LNCaP clone FGC (cell line): ENCODE results near the gene MAST1.
A peak's percentile ranks its signal among the peaks of the same experiment; 100 is the strongest.

Experiments used
- DNase-seq: peaks from one replicate; pipeline ENCODE4 v3.0.0-alpha.2; 2011; ENCODE audit warnings: low read depth
- H3K4me3 ChIP-seq: 2 replicates; pipeline ENCODE4 v1.5.1; 2011; ENCODE audit warnings: mild to moderate bottlenecking, low read depth, low read length, control low read depth
- TF ChIP-seq, protein P1 (sequence below): IDR thresholded peaks from 2 replicates; pipeline ENCODE4 v1.5.1; 2012; ENCODE audit warnings: mild to moderate bottlenecking; ENCODE audit not compliant: control insufficient read depth, insufficient read depth; ENCODE audit errors: extremely low read depth

The MAST1 gene

DNA sequence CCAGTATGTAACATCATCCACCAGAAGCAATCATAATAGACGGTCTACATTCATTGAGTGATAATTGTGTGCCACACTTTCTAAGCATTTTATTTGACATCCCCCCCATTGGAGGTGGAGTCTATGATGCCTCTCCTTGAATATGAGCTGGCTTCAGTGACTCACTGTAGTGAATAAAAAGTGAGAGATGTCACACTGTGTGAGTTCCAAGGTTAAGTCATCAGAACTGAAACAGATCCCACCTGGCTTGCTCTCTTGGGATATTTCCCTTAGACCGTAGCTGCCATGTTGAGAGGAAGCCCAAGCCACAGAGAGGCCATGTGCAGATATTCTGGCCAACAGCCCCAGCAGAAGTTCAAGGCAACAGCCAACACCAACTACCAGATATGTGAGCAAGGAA lies 16.6 kb upstream of the MAST1 start:
- no peak overlapping the region for H3K4me3 ChIP-seq
- no peak for DNase-seq
- TF ChIP-seq, protein P1, sequence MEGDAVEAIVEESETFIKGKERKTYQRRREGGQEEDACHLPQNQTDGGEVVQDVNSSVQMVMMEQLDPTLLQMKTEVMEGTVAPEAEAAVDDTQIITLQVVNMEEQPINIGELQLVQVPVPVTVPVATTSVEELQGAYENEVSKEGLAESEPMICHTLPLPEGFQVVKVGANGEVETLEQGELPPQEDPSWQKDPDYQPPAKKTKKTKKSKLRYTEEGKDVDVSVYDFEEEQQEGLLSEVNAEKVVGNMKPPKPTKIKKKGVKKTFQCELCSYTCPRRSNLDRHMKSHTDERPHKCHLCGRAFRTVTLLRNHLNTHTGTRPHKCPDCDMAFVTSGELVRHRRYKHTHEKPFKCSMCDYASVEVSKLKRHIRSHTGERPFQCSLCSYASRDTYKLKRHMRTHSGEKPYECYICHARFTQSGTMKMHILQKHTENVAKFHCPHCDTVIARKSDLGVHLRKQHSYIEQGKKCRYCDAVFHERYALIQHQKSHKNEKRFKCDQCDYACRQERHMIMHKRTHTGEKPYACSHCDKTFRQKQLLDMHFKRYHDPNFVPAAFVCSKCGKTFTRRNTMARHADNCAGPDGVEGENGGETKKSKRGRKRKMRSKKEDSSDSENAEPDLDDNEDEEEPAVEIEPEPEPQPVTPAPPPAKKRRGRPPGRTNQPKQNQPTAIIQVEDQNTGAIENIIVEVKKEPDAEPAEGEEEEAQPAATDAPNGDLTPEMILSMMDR, result no peak

DNA sequence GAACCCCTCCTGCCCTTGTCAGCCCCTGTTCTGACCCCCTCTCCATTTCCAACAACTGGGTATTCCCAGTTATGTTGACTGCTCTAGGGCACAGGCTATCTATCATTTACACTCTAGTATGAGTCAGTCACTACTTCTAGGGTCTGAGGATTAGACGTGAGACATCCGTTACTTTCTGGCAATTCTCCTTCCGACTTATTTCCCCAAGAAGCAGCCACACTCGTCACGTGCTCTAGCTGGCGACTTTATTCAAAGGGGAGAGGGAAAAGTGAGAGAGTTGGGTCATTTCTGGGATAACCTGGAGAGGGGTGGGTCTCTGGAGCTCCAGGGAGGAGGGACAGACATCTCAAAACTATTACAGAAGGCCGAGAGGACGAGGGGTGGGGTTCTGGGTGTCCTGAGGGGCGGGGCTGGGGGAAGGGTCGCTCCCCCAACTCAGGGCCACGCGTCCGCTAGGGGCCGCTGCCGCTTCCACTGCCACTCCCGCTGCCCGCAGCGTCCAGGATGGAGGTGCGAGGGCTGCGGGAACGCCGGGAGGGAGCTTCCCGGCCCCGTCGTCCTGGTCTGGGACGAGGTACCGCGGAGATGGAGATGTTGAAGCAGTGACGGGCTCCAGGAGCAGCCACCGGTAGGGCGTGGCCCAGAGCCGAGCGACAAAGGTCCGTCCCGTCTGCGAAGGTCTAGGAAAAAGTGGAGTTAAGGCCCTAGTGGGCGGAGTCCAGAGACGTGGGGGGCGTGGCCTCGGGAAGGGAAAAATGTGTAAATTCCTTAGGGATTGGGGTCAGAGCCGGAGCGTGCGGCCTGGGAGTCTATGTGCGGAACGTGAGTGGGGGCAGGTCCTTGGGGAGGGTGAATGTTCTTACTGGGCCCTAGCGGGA lies 12.8 kb upstream of the MAST1 start:
- H3K4me3 ChIP-seq, result no peak overlapping the region
- no peak for DNase-seq
- TF ChIP-seq, protein P1, result peak; percentile 53

DNA sequence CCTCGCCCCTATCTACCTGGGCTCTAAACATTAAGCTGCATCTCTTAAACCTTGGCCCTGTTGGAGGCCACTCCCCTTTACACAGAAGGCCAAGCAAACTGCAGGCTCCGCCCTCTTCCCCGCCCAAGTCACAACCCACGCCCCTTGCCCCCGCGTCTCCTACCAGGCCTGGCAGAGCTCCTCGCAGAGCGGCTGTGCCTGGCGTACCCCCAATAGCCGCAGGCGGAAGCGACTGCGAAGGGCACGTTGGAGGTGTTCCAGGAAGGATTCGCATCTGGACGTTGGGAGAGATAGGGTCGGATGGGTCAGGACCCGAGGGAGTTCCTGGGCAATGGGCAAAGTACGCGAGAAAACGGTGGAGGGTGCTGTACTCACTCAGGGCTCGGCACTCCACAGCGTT lies 9.8 kb upstream of the MAST1 start:
- H3K4me3 ChIP-seq, result no peak overlapping the region
- no peak for DNase-seq
- TF ChIP-seq, protein P1, result no peak

DNA sequence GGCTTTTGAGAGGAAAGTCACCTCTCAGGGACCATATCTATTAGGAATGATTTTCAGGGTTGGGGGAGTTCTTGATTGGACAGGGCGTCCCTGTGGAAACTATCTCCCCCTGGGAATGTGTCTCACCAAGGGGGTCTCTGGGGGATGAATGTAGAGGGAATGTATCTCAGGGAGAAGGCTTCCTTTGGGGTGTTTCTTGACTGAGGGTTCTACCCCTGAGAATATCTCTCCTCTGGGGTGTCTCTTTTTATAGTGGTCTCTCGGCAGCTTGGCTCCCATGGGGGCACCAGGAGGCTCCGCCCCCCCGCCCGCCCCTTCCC lies 4.9 kb upstream of the MAST1 start:
- no peak for DNase-seq
- TF ChIP-seq, protein P1, result no peak
- H3K4me3 ChIP-seq, result peak overlapping the region; percentile 23; the same call in 1 of the 2 replicates

DNA sequence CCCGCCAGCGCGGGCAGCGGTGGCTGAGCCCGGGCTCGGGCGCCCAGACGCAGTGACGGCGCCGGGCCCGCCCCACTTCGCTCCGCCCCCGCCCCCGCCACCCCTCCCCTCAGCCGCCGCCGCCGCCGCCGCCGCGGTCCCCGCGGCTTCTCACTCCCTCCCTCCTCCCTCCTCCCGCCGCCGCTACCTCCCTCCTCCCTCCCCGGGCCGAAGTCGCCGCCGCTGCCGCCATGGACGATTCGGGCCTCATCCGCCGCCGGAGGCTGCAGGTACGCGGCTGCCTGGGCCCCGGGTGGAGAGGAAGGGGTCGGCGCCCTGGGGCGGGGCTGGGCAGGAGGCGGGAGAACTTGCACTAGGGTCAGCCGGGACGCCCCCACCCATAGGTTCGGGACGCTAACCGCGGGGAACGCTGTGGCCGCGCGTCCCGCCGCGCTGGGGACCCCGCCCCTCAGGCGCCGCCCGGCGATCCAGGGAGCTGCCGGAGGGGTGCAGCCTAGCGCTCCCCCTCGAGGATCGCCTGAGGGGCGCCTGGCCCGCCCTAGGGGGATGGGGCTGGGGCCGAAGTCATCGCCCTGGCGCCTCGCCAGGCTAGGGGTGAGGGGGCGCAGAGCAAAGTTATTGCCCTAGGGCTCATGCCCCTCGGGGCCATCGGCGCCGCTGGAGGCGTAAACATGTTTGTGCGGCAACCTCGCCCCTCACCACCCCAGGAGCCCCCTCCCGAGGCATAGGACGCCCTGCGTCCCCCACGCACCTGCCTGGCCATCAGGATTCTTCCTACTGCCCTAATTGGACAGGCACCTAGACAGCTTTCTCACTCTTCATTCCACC lies 4.4 kb upstream of the MAST1 start:
- no peak for DNase-seq
- TF ChIP-seq, protein P1, result no peak
- peak overlapping the region; percentile 51 for H3K4me3 ChIP-seq

DNA sequence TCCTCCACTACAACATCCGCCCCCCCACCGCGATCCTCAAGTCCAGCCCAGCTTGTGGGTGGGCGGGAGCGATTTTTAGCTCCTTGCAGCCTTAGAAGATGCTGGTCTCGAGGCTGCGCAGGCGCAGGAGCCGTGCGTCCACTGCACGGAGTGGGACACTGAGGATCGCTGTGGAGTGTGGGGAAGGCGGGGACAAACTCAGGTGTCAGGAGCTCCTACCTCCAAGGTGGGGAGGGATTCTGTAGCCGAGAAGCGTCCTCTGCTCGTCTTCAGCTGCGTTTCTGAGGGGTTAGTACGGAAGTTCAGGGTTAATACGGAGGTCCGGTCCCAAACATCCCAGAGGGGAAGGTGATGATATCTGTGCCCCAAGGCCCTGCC lies 3.8 kb upstream of the MAST1 start, which contains the start of gene RTBDN:
Gene RTBDN, minus strand, starts transcription at position 14 of the 378 bp plus-strand sequence. CDS start 4,600 bp downstream, outside the sequence.
- TF ChIP-seq, protein P1, result no peak

More for the DNA sequence above, 3.8 kb upstream of the MAST1 start, which contains the start of gene RTBDN:
- H3K4me3 ChIP-seq, result peak within 1 kb of the TSS; percentile 51
- no peak for DNase-seq
